AG08396 (cell line): ENCODE data around the gene PPAN.
A peak's percentile ranks its signal among the peaks of the same experiment; 100 is the strongest.

Source experiments
- DNase-seq: peaks from one replicate; pipeline ENCODE4 v3.0.0; 2012; ENCODE audit warnings: low spot score, mixed read lengths

Gene PPAN

GRCh38 chr19:10141479-10141878 lies 35.3 kb downstream of the PPAN start:
- DNase-seq, result no peak

DNA sequence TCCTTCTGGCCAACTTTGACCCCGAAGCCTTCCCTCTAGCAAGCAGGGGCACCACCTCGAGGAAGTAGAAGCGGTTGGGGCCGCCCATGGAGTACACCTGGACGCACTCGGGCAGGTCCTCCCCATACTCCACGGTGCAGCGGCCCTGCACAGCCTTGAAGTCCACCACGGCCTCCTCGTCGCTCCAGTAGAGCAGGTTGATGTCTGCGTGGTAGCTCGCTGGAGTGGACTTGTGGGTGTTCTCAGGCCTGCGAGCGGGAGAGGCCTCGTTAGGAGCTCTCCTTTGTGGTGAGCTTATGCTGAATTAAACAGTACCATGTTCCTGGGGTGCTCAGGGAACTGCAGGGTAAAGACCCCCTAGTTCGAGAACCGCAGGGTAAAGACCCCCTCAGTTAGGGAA lies 35.8 kb downstream of the PPAN start:
- no peak for DNase-seq

GRCh38 chr19:10142701-10143375 lies 36.7 kb downstream of the PPAN start:
- DNase-seq, result no peak

DNA sequence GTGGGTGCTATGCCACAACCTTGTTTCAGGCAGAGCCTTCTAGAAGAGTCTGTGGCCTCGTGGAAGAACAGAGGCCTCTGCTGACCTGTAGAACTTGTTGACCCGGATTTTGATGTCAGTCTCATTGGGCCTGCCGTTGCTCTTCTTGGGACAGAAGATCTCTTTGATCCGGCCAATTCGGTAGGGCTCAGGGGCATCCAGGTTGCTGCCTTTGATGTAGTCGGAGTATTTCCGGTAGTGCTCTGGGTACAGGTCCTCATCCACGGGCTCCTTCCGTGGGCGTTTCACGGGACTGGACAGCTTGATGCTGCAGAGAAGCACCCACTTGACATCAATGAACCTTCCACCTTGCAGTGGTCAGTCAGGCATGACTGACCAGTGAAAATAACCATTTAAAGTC lies 37.5 kb downstream of the PPAN start:
- no peak for DNase-seq

DNA sequence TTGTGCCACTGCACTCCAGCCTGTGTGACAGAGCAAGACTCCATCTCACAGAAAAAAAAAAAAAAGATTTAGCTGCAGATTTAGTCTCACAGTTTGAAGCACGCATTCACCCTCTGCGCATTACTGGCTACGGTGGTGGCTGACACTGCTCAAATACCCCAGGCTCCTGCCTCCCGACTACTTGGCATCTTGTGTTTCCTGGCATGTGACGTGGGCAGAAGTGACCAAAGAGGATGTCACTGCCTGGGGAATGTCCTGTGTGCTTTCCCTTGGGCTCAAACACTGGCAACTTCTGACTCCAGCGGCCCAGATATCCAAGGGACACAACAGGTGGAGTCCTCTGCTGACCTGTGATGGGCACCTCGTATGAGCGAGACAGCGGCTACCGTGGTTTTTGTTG lies 38.2 kb downstream of the PPAN start:
- no peak for DNase-seq

DNA sequence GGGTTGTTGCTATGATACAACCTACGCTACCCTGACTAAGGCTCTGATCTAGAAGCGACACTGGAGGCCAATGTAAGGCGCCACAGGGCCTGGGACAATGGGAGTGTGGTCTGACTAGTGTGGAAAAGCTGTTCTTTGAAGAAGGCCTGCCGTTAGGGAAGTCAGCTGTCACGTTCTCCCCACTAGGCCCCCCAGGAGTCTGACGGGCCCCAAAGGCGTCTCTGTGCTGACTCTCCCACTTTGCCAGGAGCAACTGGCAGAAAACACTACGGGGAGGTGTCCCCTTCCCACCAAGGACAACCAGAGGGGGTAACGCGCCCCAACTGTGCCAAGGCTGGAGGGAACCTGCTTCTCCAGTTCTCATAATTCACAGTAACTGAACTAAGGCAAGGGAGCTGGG lies 38.9 kb downstream of the PPAN start:
- no peak for DNase-seq

DNA sequence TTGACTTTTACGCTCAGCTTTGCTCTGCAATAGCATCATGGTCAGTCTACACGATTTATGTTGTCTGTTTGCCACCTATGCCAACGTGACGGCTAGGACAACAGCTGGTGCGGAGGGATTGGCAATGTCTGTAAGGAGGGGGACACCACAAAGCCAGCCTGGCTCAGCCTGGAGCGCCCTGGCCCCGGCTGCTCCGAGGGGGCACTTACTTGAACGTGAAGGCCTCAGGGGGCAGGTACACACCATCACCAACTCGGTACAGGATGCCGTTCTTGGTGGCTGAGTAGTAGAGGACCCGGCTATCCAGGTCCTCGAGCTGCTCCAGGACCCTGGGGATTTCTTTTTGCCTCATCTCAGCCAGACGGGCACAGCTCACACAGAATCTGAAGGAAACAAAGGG lies 40.0 kb downstream of the PPAN start:
- no peak for DNase-seq

- DNase-seq, result no peak
Observed at GRCh38 chr19:10149427-10149826, 43.3 kb downstream of the PPAN start.

DNA sequence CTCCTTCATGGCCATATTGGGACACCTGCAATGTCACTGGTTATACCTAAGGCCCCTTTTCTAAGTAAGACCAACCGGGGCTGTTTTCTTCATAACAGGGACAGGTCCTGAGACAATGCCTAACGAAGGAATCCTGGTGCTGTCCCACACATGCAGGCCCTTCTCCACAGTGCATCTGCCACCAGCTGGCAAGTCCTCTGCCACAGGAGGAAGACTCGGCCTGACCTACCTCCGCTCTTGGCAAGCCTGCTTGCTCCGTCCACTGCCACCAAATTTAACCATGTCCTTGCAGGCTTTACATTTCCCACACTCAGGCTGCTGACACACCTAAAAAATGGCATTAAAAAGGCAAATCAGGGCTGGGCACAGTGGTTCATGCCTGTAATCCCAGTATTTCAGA lies 45.4 kb downstream of the PPAN start:
- DNase-seq, result no peak

- DNase-seq, result no peak
Observed at GRCh38 chr19:10152100-10152499, 45.9 kb downstream of the PPAN start.

- no peak for DNase-seq
Observed at GRCh38 chr19:10155839-10156238, 49.7 kb downstream of the PPAN start.

DNA sequence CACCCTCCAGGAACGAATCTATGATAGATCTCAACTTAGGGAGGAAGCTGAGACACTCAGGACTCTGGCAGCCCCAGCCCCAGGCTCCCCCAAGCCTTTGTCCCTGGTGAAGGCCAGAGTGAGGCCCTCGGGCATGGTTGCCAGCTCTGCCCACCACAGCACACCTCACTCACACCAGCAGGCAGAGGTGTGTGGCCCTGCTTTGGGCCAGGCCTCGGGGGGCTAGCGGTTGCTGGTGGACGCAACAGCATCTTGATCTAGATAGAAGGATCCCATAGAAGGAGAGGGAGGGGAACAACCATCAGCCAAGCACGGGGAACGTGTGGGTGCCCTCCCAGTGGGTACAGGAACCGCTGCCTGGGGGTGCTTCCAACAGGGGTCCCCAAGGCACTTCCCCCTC lies 51.9 kb downstream of the PPAN start:
- DNase-seq, result peak; percentile 2

GRCh38 chr19:10158485-10158884 lies 52.3 kb downstream of the PPAN start:
- DNase-seq, result peak; percentile 0

DNA sequence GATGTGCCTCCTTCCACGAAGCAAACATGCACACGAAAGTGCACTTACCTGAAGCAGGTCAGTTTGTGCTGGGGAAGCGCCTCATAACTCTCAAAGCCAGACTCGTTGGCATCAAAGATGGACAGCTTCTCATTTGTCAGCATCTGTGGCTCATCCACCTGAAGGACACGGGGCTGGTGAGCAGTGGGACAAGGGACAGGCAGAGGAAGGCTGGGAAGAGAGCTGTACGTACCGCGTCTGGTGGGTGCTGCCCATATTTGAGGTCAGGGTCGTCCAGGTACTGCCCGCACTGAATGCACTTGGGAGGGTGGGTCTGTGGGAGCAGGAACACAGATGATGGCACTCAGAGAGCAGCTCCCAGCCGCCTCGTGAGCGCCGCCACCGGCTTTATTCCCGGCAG lies 53.4 kb downstream of the PPAN start:
- peak; percentile 0 for DNase-seq
